HepG2 (cell line): Measurements from ENCODE around the gene SHPK. TPM values are rescaled to one million over a fixed set of nuclear protein-coding genes. Genes with fewer than 3 reads are reported as not detected.

Source experiments
- AKNA ChIP-seq: sonication (generic); formaldehyde crosslinking; IDR thresholded peaks from 2 replicates; pipeline ENCODE4 v1.4.0; 2020; ENCODE audit warnings: missing genetic modification reagents, borderline replicate concordance
- ARNT2 ChIP-seq: sonication (generic); formaldehyde crosslinking; IDR thresholded peaks from 2 replicates; pipeline ENCODE4 v1.8.0; 2022; ENCODE audit warnings: mild to moderate bottlenecking, low read depth, missing genetic modification reagents, moderate library complexity
- ASH2L ChIP-seq: fragments of 300-600, 200-600 bp; sonication (generic); IDR thresholded peaks from 2 replicates; pipeline ENCODE4 v1.7.0; 2017; ENCODE audit warnings: low read depth, mild to moderate bottlenecking, moderate library complexity, mixed read lengths, low read length; ENCODE audit not compliant: insufficient read length
- CBX1 ChIP-seq: IDR thresholded peaks from one replicate; pipeline ENCODE4 v1.6.1; 2016; ENCODE audit warnings: antibody characterized with exemption, low read depth
- FOXK1 ChIP-seq: sonication (generic); formaldehyde crosslinking; IDR thresholded peaks from 2 replicates; pipeline ENCODE4 v1.4.0; 2020; ENCODE audit warnings: low read depth, missing genetic modification reagents, borderline replicate concordance
- GTF3A ChIP-seq: sonication (generic); formaldehyde crosslinking; conservative IDR thresholded peaks from 2 replicates; pipeline ENCODE4 v1.4.0; 2020; ENCODE audit warnings: mild to moderate bottlenecking, missing genetic modification reagents
- ISX ChIP-seq: sonication (generic); formaldehyde crosslinking; conservative IDR thresholded peaks from 2 replicates; pipeline ENCODE4 v1.5.0; 2020; ENCODE audit warnings: missing genetic modification reagents
- POLR2AphosphoS2 ChIP-seq: IDR thresholded peaks from 2 replicates; pipeline ENCODE4 v1.6.1; 2011; ENCODE audit warnings: low read depth, low read length, improper control_type of control experiment
- RCOR2 ChIP-seq: IDR thresholded peaks from 2 replicates; pipeline ENCODE4 v1.6.1; 2016; ENCODE audit warnings: missing biosample characterization, missing genetic modification reagents
- TCF7L2 ChIP-seq: IDR thresholded peaks from 2 replicates; pipeline ENCODE4 v1.6.1; 2011; ENCODE audit warnings: mild to moderate bottlenecking, low read depth, low read length, moderate library complexity
- ZBTB42 ChIP-seq: sonication (generic); formaldehyde crosslinking; IDR thresholded peaks from 2 replicates; pipeline ENCODE4 v1.5.0; 2020; ENCODE audit warnings: mild to moderate bottlenecking, missing genetic modification reagents
- ZFP36 ChIP-seq: fragments of 150-350 bp; IDR thresholded peaks from 2 replicates; pipeline ENCODE4 v1.6.1; 2018; ENCODE audit warnings: borderline replicate concordance, low read length, low read depth; ENCODE audit not compliant: partially characterized antibody
- ZNF225 ChIP-seq: sonication (generic); formaldehyde crosslinking; IDR thresholded peaks from 2 replicates; pipeline ENCODE4 v1.4.0; 2020; ENCODE audit warnings: mild to moderate bottlenecking, missing genetic modification reagents
- ZNF253 ChIP-seq: sonication (generic); formaldehyde crosslinking; IDR thresholded peaks from 2 replicates; pipeline ENCODE4 v1.8.0; 2022; ENCODE audit warnings: mild to moderate bottlenecking, missing genetic modification reagents, borderline replicate concordance
- ZNF329 ChIP-seq: sonication (generic); formaldehyde crosslinking; IDR thresholded peaks from 2 replicates; pipeline ENCODE4 v1.9.0; 2021; ENCODE audit warnings: low read depth, mild to moderate bottlenecking, missing genetic modification reagents
- ZNF335 ChIP-seq: sonication (generic); formaldehyde crosslinking; IDR thresholded peaks from 2 replicates; pipeline ENCODE4 v1.4.0; 2020; ENCODE audit warnings: missing genetic modification reagents
- ZNF34 ChIP-seq: sonication (generic); formaldehyde crosslinking; IDR thresholded peaks from 2 replicates; pipeline ENCODE4 v1.4.0; 2020; ENCODE audit warnings: mild to moderate bottlenecking, missing genetic modification reagents, borderline replicate concordance
- ZNF564 ChIP-seq: sonication (generic); formaldehyde crosslinking; IDR thresholded peaks from 2 replicates; pipeline ENCODE4 v1.8.1; 2023; ENCODE audit warnings: mild to moderate bottlenecking, missing genetic modification reagents
- ZNF674 ChIP-seq: sonication (generic); formaldehyde crosslinking; IDR thresholded peaks from 2 replicates; pipeline ENCODE4 v1.5.0; 2020; ENCODE audit warnings: low read depth, mild to moderate bottlenecking, missing genetic modification reagents
- polyA plus RNA-seq, 8 experiments: library from polyadenylated mRNA; depleted of rRNA in 3 of 8; stranded (reverse) in 7 of 8; unstranded in 1 of 8; fragments of >200 nt; fragmentation: Illumina TruSeq in 4 of 8; extraction: Trizol in 4 of 8; gene quantifications; 2 replicates each; pipeline versions ENCODE4 v1.2.1 to v1.2.3, GENCODE V29; 2011 to 2016; ENCODE audit warnings: low read depth in 4 of 8, missing spikeins in 1 of 8, mixed read lengths in 1 of 8; ENCODE audit not compliant: insufficient read depth in 1 of 8
- total RNA-seq, 5 experiments: library from RNA; depleted of rRNA; stranded (reverse); fragments of >200 nt; fragmentation: Illumina TruSeq; extraction: Trizol; gene quantifications; 2 replicates each; pipeline ENCODE4 v1.2.3, GENCODE V29; 2016; ENCODE audit warnings: low read depth in 1 of 5
- TF ChIP-seq, protein P1 (sequence below): sonication (generic); formaldehyde crosslinking; IDR thresholded peaks from 2 replicates; pipeline ENCODE4 v1.8.1; 2023; ENCODE audit warnings: mild to moderate bottlenecking, moderate library complexity, missing genetic modification reagents
- TF ChIP-seq, protein P2 (sequence below): sonication (generic); formaldehyde crosslinking; IDR thresholded peaks from 2 replicates; pipeline ENCODE4 v1.5.0; 2020; ENCODE audit warnings: mild to moderate bottlenecking, missing genetic modification reagents
- TF ChIP-seq, protein P3 (sequence below): sonication (generic); formaldehyde crosslinking; IDR thresholded peaks from 2 replicates; pipeline ENCODE4 v1.4.0; 2020; ENCODE audit warnings: missing genetic modification reagents

Gene SHPK
- total and polyA plus RNA-seq, 2 of the 13 experiments (the other 11 are each of a cell fraction or from before 2014, with no cell fraction given) = 16.2 to 30.9 TPM

DNA sequence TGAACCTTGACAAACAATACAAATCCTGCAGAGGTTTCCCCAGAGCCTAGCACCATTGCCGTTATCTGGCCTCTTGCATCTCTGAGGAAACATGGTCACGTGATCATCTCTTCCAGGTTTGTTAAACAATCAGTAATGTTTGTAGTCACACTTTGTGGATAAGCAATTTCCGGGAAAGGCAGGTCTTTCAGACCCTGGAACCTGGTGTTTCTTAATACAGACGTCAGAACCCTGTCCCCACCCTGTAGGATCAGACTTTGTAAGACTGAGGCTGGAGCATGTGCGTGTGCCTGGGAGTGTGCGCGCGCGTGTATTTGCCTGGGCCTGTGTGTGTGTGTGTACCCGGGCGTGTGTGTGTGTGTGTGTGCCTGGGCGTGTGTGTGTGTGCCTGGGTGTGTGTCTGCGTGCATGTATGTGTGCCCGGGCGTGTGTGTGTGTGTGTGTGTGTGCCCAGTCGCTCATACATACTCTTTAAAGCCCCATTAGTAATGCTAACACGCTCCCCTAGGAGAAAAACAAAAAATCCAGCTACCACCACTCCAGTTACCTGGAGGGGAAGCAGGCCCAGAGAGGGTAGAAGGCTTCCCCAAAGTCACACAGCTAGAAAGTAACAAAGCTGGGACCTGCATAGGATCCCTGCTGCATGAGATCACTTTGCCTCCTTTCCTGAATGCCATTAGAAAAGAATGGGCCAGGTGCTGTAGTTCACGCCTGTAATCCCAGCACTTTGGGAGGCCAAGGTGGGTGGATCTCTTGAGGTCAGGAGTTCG is 5.9 kb upstream of the SHPK start (continued):
- no peak for TF ChIP-seq ZNF335
- no peak for TF ChIP-seq GTF3A (CRISPR knock-in tag)
- TF ChIP-seq, protein P1, sequence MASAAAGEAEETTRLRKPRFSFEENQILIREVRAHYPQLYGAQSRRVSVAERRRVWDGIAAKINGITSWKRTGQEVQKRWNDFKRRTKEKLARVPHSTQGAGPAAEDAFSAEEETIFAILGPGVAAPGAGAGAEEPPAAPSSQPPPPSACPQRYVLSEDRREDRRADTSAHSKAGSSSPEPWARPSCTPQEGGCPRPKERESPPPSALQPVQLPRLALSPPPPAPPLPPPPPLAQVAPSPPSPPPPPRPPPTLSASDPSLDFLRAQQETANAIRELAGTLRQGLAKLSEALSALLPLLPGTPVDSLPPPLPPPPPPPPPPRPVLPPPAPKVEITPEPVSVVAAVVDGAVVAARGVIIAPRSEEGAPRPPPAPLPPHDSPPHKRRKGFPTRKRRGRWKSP (CRISPR knock-in tag) = no peak
- TF ChIP-seq ZNF225 = no peak
- TF ChIP-seq, protein P2, sequence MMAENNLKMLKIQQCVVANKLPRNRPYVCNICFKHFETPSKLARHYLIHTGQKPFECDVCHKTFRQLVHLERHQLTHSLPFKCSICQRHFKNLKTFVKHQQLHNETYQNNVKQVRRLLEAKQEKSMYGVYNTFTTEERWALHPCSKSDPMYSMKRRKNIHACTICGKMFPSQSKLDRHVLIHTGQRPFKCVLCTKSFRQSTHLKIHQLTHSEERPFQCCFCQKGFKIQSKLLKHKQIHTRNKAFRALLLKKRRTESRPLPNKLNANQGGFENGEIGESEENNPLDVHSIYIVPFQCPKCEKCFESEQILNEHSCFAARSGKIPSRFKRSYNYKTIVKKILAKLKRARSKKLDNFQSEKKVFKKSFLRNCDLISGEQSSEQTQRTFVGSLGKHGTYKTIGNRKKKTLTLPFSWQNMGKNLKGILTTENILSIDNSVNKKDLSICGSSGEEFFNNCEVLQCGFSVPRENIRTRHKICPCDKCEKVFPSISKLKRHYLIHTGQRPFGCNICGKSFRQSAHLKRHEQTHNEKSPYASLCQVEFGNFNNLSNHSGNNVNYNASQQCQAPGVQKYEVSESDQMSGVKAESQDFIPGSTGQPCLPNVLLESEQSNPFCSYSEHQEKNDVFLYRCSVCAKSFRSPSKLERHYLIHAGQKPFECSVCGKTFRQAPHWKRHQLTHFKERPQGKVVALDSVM (CRISPR knock-in tag) = no peak
- TF ChIP-seq FOXK1 = peak; percentile 47; the same call in 1 of the 2 replicates
- TF ChIP-seq ASH2L = no peak
- no peak for TF ChIP-seq RCOR2 (CRISPR knock-in tag)
- TF ChIP-seq ZNF329 (CRISPR knock-in tag) = no peak
- no peak for TF ChIP-seq ZNF34
- no peak for TF ChIP-seq ZFP36
- TF ChIP-seq AKNA (CRISPR knock-in tag) = no peak
- no peak for TF ChIP-seq CBX1
- no peak for TF ChIP-seq POLR2AphosphoS2
- TF ChIP-seq ISX (CRISPR knock-in tag) = no peak
- no peak for TF ChIP-seq ZNF564 (CRISPR knock-in tag)
- TF ChIP-seq TCF7L2 = no peak
- TF ChIP-seq ZNF253 (CRISPR knock-in tag) = no peak
- TF ChIP-seq ZNF674 (CRISPR knock-in tag) = no peak
- TF ChIP-seq, protein P3, sequence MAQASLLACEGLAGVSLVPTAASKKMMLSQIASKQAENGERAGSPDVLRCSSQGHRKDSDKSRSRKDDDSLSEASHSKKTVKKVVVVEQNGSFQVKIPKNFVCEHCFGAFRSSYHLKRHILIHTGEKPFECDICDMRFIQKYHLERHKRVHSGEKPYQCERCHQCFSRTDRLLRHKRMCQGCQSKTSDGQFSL (CRISPR knock-in tag) = no peak
- no peak for TF ChIP-seq ARNT2 (CRISPR knock-in tag)
- no peak for TF ChIP-seq ZBTB42 (CRISPR knock-in tag)
